Measurements from ENCODE around the gene PTPRA.
"Not testable (repeated sequence)": the region's sequence is repeated elsewhere in the genome, so short reads cannot be mapped to it uniquely, and the experiment has no call there.

The PTPRA gene

DNA sequence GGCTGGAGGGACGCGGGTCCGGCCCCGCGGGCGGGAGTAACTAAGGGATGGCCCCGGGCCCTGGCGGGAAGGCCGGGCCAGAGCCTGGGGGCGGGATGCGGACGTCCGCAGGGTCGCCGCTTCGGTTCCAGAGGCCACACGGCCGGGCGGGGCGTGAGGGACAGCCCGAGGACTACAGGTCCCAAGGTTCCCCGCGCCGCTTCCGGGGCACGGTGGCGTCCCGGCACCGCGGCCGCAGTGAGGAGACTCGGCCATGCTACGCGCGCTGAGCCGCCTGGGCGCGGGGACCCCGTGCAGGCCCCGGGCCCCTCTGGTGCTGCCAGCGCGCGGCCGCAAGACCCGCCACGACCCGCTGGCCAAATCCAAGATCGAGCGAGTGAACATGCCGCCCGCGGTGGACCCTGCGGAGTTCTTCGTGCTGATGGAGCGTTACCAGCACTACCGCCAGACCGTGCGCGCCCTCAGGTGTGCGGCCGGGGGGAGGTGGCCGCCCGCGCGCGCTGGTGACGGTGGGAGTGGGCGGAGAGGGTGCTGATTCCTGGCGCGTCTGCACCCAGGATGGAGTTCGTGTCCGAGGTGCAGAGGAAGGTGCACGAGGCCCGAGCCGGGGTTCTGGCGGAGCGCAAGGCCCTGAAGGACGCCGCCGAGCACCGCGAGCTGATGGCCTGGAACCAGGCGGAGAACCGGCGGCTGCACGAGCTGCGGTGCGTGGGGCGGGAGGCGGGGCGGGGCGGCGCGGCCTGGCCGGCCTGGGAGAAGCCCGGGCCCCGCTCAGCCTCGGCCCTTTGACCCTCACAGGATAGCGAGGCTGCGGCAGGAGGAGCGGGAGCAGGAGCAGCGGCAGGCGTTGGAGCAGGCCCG is 172.8 kb downstream of the PTPRA start, which contains the start of gene MRPS26:
MRPS26 (plus strand) TSS at position 237 of the 861 bp plus-strand sequence; CDS start at position 254, 17 bp downstream.
- peak; percentile 85 to 94 for DNase-seq

DNA sequence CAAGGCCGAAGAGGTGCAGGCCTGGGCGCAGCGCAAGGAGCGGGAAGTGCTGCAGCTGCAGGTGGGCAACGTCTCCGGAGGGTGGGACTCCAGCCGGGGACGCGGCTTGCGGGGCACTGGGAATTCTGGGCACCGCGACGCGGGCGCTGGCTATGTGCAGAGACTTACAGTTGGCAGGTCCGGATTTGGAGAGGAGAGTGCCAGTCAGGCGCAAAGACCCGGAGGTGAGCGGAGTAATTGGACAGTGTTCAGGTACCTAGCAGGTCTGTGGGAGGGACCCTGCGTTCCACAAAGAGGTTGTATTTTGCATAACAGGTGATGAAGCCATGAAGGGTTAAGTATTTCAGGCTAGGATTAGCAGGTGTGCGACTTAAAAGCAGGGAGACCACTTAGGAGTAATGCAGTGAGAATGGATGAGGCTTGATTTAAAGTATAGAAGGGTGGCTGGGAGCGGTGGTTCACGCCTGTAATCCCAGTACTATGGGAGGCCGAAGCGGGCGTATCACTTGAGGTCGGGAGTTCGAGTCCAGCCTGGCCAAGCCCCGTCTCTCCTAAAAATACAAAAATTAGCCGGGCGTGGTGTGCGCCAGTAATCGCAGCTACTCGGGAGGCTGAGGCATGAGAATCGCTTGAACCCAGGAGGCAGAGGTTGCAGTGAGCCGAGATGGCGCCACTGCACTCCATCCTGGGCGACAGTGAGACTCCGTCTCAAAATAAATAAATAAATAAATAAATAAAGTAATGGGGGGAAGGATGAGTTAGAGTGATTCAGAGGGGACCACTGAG is 173.6 kb downstream of the PTPRA start:
- no peak for DNase-seq

GRCh38 chr20:3047486-3048419 is 174.5 kb downstream of the PTPRA start:
- no peak for DNase-seq

DNA sequence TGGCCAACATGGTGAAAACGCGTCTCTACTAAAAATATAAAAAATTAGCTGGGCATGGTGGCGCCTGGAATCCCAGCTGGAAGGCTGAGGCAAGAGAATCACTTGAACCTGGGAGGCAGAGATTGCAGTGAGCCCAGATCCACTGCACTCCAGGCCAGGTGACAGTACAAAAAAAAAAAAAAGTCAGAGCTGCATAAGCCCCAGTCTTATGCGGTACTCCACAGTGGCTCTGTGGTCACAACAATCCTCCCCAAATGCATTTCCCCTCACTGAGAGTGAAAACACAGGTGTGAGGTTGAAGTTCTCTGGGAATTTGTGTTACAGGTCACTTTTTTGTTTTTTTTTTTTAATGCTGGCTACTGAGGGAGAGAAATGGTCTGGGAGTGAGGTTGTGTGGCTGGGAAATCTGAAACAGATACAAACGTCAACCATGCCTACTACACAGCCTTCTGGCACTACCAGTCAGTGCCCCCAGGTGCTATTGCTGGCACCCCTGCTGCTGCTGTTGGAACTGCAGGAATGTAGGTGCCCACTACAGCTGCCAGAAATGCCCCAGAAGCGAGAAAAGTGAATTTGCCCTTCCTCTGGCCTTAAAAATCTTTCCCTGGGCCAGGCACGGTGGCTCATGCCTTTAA is 178.2 kb downstream of the PTPRA start:
- no peak for DNase-seq

DNA sequence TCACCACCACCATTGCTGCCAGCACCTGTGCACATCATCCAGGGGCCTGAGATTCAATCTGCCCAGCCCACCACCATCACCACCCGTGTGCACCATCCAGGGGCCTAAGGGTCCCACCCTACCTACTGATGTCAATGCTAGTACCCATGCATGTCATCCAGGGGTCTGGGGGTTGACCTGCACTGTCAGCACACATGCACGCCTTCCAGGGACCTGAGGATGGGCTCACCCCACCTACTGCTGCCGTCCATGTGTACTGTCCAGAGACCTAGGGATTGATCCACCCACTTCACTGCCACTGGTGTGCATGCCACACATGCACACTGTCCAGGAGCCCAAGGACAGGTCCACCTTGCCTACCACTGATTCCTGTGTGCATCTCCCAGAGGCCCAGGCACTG is 186.2 kb downstream of the PTPRA start:
- DNase-seq: no peak

GRCh38 chr20:3064119-3064518 is 190.8 kb downstream of the PTPRA start:
- not testable (repeated sequence) for DNase-seq

GRCh38 chr20:3067139-3068014 is 194.1 kb downstream of the PTPRA start:
- DNase-seq: no peak

GRCh38 chr20:3068075-3068474 is 194.8 kb downstream of the PTPRA start:
- no peak for DNase-seq

- DNase-seq: no peak
These were observed 196.0 kb downstream of the PTPRA start for GRCh38 chr20:3068986-3069900.

DNA sequence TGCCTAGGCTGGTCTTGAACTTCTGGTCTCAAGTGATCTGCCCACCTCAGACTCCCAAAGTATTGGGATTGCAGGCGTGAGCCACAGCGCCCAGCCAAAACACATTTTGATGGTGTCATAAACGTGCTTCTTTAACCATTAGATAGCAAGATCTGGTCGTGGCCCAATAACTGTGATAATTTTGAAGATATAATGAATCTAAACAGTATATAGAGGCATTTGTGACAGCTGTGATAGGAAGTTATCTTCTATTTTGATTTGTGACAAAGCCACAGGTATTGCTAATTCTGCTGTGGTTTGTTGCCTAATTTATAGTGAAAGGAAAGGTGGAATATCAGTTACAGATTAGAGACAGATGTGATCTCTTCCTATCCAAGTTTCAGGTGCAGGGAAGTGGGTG is 197.4 kb downstream of the PTPRA start:
- no peak for DNase-seq

DNA sequence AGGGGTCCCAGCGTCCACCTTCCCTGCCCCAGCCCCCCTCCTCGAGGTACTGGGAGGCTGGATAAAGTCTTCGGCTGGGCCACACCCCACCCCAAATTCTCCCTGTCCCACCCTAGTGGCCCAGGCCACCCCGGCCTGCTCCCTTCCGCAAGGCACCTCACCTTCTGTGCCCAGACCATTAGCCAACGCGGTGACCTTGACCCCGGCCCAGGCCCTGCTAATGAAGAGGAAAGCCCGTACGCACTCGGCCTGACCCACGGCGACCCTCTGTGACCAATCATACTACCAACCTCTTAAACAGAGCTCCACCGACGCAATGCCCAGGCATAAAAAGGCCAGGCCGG is 198.0 kb downstream of the PTPRA start:
- no peak for DNase-seq

- no peak for DNase-seq
These were observed 198.6 kb downstream of the PTPRA start, which contains the start of gene OXT for GRCh38 chr20:3071610-3072529. OXT (plus strand) TSS chr20:3071620; CDS start chr20:3071656, 36 bp downstream.

GRCh38 chr20:3072530-3073250 is 199.4 kb downstream of the PTPRA start:
- no peak for DNase-seq

GRCh38 chr20:3073251-3073643 is 200.0 kb downstream of the PTPRA start:
- DNase-seq: not testable (repeated sequence)

DNA sequence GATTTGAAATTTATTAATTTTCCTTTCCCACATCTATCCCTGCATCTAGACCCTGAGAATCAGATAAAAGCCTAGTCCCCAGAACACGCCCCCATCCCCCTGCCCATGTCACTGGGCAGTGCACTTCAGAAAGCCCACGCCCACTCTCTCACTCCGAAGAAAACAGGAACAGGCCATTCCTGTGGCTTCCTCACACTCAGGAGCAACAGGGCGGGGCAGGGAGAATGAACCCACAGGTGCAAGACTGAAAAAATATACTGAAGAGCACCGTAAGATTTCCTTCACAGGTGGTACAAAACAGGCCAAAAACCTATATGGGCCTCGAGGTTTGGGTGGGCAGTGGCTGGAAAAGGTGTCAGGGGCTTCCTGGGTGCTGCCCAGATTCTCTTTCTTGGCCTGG is 201.5 kb downstream of the PTPRA start:
- DNase-seq: peak in 1 of 2 experiments; percentile 2

- DNase-seq: not testable (repeated sequence)
These were observed 202.0 kb downstream of the PTPRA start for GRCh38 chr20:3075315-3075714.

DNA sequence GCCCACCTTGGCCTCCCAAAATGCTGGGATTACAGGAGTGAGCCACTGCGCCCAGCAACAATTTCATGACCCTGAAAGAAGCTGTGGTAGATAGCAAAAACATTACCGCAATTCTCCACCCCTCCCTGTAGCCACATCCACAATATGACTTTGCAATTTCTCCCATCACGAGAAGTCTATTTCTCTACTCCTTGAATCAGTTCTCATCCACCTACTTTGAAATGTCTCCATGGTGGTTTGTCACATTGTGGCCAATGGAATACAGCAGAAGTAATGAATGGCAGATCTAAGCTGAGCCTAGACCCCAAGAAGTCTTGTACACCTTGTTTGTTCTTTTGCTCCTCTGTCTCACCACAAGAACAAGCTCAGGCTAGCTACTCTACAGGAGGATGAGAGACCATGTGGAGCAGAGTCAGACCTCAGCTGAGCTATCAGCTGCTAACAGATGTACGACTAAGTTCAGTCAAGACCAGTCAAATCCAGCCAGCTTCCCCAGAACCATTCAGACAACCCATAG is 204.4 kb downstream of the PTPRA start:
- DNase-seq: peak; percentile 45 to 51

DNA sequence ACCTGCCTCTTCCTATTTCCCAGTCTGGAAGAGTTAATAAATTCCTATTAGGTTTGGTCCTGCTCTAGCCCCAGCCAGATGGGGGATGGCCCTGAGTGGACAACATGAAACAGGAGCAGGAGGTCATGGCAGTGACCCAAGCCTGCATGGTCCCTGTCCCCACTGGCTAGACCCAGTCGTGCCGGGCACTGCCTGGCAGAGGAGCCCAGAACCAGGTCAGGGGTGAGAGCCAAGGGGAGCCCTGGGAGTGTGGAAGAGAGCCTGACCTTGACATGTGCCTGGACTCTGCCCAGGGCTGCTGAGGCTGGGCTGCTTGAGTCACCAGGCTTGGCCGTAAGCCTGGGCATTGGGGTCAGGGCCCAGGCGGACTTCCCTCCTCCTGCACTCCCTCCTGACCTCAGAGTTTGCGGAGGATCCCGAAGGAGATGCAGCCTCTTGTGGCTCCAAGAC is 207.7 kb downstream of the PTPRA start:
- no peak for DNase-seq
